BJ (cell line): ENCODE measurements around the gene PLA2G6. TPM values are rescaled to one million over a fixed set of nuclear protein-coding genes. Genes with fewer than 3 reads are reported as not detected.

Source experiments
- CTCF ChIA-PET: fragments of 350-600 bp; formaldehyde crosslinking; extraction: SDS; loops from one replicate; lab custom pipeline; 2021; ENCODE audit warnings: antibody characterized with exemption, inconsistent platforms; lab: Yijun Ruan, JAX
- POLR2A ChIA-PET: fragments of 300-600 bp; sonication (Branson Sonifier 250); formaldehyde crosslinking; extraction: SDS; loops from one replicate; lab custom pipeline; 2021; ENCODE audit warnings: antibody characterized with exemption; lab: Charles Lee
- DNase-seq: peaks from one replicate; pipeline ENCODE4 v3.0.0-alpha.2; 2011; ENCODE audit warnings: low read depth
- H3K27me3 ChIP-seq: 2 replicates; pipeline ENCODE4 v1.6.0; 2011; ENCODE audit warnings: low read length; ENCODE audit not compliant: control insufficient read depth, insufficient read depth
- H3K36me3 ChIP-seq: 2 replicates; pipeline ENCODE4 v1.5.1; 2011; ENCODE audit warnings: low read length; ENCODE audit not compliant: control insufficient read depth, insufficient read depth
- H3K4me3 ChIP-seq: 2 replicates; pipeline ENCODE4 v1.5.1; 2011; ENCODE audit warnings: low read depth, mild to moderate bottlenecking, control low read depth, low read length
- polyA plus RNA-seq: library from polyadenylated mRNA; depleted of rRNA; stranded (reverse); fragments of >200 nt; gene quantifications from 2 replicates; pipeline ENCODE4 v1.2.3, GENCODE V29; 2011
- TF ChIP-seq, protein P1 (sequence below): IDR thresholded peaks from 2 replicates; pipeline ENCODE4 v1.5.1; 2011; ENCODE audit warnings: low read depth, mild to moderate bottlenecking, control low read depth, inconsistent platforms, low read length, moderate library complexity; ENCODE audit not compliant: insufficient read depth

Gene PLA2G6
- polyA plus RNA-seq, 1 experiment = 14.9 TPM

DNA sequence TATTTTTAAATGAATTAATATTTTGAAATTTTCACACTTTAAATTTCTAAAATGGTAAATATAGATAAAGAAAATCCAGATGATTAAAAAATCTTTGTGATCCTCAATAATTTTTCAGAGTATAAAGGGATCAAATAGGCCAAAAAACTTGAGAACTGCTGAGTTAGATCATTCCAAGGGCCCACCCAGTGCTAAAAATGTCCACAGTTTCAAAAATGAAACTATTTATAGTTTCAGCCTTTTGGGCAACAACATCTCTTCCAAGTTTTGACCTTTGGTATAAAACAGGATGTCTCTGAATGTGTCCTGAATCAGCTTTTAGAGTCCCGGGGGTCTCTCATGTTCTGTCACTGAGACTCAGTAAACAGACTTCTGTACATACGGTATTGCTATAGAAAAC lies 50.2 kb downstream of the PLA2G6 start:
- Histone ChIP-seq H3K27me3 (no peaks in the 10 kb centered on the region), H3K4me3 (no peak overlapping the region), H3K36me3 (no peaks in the 10 kb centered on the region; the same call in none of the 2 replicates)
- DNase-seq = no peak
- CTCF ChIA-PET = interaction anchor here (2.8 kb wide), 1 partner anchor 17 kb away, joined by 12 read pairs; no protein-coding TSS in a partner anchor
- POLR2A ChIA-PET = no interaction called here
- TF ChIP-seq, protein P1, sequence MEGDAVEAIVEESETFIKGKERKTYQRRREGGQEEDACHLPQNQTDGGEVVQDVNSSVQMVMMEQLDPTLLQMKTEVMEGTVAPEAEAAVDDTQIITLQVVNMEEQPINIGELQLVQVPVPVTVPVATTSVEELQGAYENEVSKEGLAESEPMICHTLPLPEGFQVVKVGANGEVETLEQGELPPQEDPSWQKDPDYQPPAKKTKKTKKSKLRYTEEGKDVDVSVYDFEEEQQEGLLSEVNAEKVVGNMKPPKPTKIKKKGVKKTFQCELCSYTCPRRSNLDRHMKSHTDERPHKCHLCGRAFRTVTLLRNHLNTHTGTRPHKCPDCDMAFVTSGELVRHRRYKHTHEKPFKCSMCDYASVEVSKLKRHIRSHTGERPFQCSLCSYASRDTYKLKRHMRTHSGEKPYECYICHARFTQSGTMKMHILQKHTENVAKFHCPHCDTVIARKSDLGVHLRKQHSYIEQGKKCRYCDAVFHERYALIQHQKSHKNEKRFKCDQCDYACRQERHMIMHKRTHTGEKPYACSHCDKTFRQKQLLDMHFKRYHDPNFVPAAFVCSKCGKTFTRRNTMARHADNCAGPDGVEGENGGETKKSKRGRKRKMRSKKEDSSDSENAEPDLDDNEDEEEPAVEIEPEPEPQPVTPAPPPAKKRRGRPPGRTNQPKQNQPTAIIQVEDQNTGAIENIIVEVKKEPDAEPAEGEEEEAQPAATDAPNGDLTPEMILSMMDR = no peak

DNA sequence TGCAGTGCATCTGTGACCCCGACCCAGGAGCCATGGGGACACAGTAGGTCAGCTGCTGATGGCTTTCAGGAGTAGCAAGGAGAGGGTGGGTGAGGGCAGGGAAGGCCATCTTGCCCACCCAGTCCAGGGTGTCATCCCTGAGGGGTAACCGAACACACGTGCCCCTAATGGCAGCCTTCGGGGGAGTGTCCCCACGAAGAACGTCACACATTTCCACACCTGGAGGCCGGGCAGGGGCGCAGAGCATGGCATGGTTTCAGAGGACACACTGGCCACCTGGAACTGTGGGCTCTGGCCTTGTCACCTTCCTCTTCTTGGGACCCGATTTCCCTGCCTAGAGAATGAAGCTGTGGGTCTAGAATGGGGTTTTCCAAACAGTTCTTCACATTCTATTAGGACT lies 51.8 kb downstream of the PLA2G6 start:
- CTCF ChIA-PET = interaction anchor here (2.8 kb wide), 1 partner anchor 15 kb away, joined by 12 read pairs; no protein-coding TSS in a partner anchor
- Histone ChIP-seq H3K4me3 (no peak overlapping the region), H3K36me3 (no peaks in the 10 kb centered on the region; the same call in none of the 2 replicates), H3K27me3 (no peaks in the 10 kb centered on the region)
- TF ChIP-seq, protein P1 = no peak
- POLR2A ChIA-PET = no interaction called here
- no peak for DNase-seq

GRCh38 chr22:38129021-38129420 lies 52.6 kb downstream of the PLA2G6 start:
- H3K27me3 ChIP-seq = no peaks in the 10 kb centered on the region
- CTCF ChIA-PET = interaction anchor here (1.7 kb wide), 1 partner anchor 15 kb away, joined by 9 read pairs; no protein-coding TSS in a partner anchor
- H3K4me3 ChIP-seq = no peak overlapping the region
- TF ChIP-seq, protein P1 = no peak
- POLR2A ChIA-PET = no interaction called here
- DNase-seq = no peak
- H3K36me3 ChIP-seq = no peaks in the 10 kb centered on the region; the same call in none of the 2 replicates

DNA sequence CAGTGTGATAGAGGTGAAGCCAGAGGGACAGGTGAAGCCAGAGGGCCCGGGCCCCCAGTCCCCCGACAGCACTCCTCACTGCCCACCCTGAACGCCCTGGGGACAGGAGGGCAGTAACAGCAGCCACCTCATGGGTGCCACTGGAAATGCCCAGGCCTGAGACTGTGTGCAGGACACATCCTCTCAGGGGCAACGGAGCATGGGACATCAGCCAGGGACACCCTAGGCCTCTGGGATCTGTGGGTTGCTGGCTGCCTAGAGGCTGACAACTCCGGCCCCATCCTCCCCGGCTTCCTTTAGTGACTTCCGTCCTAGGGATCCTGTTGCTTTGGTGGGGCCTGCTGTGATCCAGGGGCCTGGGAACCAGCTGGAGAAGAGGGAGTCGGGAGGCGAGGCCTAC lies 53.8 kb downstream of the PLA2G6 start:
- DNase-seq = no peak
- ChIA-PET CTCF (interaction anchor here (1.7 kb wide), 1 partner anchor 13 kb away, joined by 9 read pairs; no protein-coding TSS in a partner anchor), POLR2A (no interaction called here)
- no peaks in the 10 kb centered on the region; the same call in none of the 2 replicates for H3K36me3 ChIP-seq
- no peaks in the 10 kb centered on the region for H3K27me3 ChIP-seq
- TF ChIP-seq, protein P1 = no peak
- H3K4me3 ChIP-seq = no peak overlapping the region

- Histone ChIP-seq H3K27me3 (no peaks in the 10 kb centered on the region), H3K36me3 (no peaks in the 10 kb centered on the region; the same call in none of the 2 replicates), H3K4me3 (no peak overlapping the region)
- DNase-seq = no peak
- TF ChIP-seq, protein P1 = no peak
- ChIA-PET CTCF (no interaction called here), POLR2A (no interaction called here)
Measured at GRCh38 chr22:38126928-38127668, 54.5 kb downstream of the PLA2G6 start.
